NCI-H82 treated with DMSO at 0.1 percent for 48 hours (cell line): Measurements from ENCODE around the gene GGT5.
"Not testable (repeated sequence)": the region's sequence is repeated elsewhere in the genome, so short reads cannot be mapped to it uniquely, and the experiment has no call there.

ENCODE experiments used
- DNase-seq: peaks from one replicate; lab custom pipeline; 2025; ENCODE audit not compliant: unreplicated experiment; lab: John Stamatoyannopoulos, UW

Gene GGT5

DNA sequence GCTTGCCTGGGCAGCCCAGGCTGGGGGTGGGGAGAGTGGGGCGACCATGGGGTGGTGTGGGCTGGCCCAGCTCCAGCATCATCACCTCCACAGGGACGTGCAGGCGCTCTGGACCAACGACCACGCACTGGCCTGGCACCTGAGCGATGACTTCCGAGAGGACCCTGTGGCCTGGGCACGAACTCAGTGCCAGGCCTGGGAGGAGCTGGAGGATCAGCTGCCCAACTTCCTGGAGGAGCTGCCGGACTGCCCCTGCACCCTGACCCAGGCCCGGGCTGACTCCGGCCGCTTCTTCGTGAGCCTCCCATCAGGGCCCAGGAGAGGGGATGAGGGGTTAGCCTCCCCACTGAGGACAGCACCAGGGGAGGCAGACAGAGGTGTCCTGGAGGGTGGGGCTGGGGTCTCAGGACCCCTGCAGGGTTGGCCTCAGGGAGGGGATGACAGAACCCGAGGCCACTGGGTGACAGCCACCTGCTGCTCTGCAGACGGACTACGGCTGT lies 59.8 kb downstream of the GGT5 start:
- no peak for DNase-seq

DNA sequence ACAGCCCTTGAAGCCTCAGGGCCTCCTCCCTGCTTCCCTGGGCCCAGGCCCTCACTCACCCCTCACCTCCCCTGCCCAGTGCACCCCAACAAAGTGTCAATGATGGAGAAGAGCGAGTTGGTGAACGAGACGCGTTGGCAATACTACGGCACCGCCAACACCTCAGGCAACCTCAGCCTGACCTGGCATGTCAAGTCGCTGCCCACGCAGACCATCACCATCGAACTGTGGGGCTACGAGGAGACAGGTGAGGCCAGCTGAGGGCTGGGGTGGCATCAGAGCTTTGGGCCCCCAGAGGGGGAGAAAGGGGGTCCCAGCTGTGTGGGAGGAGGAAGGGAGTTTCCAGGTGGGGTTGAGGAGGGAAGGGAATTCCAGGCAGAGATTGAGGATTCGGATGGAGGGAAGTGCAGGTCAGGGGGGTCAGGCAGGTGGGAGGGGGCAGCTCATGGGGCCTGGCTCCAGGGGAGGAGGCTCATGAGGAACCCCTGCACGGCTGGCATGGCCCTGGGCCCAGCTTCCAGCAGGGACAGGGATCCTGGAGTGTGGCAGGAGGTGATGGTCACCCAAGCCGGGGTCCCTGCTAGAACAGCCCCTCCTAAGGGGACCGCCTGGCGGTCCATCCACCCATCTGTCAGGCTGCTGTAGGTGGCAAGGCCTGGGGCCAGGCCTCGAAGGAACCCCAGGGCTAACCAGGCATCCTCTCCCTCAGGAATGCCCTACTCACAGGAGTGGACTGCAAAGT lies 60.7 kb downstream of the GGT5 start:
- no peak for DNase-seq

- no peak for DNase-seq
Measured at GRCh38 chr22:24183321-24184031, 61.4 kb downstream of the GGT5 start.

DNA sequence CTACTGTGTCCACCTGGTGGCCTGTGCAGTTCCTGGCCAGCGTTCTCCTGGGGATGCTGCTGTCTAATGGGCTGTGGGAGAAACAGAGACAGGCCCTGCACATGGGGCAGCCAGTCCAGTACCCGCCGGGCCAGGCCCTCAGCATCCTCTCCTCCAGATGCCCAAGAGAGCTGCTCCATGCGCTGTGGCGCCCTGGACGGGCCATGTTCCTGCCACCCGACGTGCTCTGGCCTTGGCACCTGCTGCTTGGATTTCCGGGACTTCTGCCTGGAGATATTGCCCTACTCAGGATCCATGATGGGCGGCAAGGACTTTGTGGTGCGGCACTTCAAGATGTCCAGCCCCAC lies 62.0 kb downstream of the GGT5 start:
- not testable (repeated sequence) for DNase-seq

DNA sequence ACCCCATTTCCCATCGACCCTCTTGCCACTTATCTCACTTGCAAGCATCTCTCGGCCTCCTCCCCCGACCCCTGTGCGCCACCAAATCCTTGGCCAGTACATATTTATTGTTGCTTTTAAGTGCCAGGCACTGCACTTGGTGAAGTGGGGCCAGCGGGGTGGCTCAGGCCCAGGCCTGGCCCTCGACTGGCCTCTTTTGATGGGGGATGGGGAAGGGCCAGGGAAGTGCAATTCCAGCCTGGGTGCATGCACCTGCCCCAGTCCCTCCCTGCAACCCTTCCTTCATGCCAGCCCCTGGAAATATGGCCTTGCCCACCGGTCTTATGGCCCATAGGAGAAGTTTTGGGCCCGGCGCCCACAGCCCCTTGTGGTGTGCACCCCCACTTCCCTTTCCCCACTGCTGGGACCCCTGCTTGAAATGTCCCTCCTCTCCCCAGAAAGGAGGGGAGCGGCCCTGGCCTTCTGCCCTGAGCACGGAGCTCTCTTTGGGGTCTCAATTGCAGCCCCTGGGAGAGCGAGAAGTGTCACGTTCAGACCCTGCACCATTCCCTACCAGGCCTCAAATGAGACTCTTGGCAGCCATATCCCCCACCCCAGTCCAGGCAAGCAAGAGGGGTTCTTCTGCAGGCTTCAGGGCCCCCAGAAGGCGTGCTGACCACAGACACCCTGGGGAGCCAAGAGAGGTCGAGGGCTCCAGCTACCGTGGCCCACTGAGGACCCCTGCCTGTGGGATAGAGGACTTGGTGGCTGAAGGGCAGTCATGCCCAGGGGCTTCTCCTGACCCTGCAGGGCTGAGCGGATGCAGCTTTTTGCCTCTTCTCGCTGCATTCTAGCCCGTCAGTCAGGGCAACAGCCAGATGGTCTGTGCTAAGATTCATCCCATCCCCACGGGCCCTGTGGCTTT lies 62.6 kb downstream of the GGT5 start:
- DNase-seq: no peak

DNA sequence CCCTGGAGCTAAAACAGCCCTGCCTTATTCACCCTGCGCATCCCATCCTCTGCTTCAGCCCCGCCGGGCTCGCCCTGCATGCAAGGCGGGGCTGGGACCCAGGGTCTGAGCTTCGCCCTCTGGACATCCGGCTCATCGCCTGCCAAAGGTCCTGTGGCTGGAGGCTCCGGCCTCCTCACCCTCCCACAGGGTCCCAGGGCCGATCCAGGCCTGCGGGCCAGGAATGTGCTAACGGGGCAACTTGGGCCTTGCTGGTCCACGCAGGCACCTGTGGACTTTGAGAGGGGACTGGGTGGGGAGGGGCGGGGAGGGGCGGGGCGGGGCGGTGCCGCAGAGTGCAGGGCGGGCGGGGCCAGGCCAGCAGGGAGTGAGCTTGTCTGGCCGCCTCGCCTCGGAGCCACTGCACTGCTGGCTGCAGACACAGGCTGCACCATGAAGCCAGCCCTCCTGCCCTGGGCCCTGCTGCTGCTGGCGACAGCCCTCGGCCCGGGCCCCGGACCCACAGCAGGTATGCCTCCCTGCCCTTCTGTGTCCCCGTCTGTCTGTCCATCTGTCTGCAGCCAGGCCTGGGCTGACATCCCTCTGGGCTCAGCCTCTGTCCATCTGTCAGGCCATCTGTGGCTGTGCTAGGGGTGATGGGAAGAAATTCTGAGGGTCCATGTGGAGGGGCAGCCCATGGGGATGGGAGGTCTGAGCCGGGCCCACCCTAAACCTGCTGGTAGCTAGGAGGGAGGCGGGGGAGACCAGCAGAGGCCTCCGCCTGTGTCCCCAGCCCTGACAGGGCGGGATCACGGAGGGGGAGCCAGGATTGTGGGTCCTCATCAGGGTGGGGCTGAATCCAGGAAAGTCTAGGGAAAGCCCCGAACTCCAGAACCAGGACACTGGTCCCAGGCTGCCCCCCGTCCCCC lies 63.5 kb downstream of the GGT5 start, which contains the start of gene SUSD2:
SUSD2 (plus strand) TSS at position 400 of the 908 bp plus-strand sequence; CDS start at position 433, 33 bp downstream.
- DNase-seq: peak; percentile 62

GRCh38 chr22:24180316-24181087 lies 64.4 kb downstream of the GGT5 start:
- DNase-seq: no peak

DNA sequence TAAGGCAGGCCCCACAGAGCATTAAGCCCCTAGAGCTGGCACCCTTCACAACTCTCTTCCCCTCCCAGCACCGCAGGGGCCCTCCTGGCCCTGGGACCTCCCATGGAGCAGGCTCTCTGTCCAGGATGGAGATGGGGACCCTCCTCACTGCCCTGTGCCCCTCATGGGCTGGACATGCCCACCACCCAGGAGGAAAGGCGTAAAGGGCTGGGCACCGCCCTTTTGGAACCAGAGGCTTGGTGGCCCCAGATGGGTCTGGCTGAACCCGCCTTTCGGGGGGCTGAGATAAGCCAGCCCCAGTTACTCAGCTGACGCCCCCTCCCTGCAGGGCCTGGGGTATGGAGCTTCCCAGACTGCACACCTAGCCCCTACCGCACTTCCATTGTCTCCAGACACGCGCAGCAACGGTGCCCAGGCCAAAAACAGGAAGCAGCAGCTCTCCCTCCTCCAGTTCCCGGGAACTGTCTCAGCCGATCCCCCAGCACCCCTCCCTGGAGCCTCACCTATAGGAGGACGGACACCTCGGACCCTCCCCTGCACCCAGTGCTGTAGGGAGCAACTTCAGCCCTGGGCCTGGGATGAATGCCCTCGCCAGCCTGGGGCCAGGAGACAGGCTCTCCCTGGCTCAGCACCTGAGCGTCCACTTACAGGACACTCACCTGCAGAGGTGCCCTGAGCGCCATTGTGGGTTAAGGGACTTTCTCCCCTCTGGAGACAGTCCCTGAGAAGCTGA lies 65.2 kb downstream of the GGT5 start:
- no peak for DNase-seq

DNA sequence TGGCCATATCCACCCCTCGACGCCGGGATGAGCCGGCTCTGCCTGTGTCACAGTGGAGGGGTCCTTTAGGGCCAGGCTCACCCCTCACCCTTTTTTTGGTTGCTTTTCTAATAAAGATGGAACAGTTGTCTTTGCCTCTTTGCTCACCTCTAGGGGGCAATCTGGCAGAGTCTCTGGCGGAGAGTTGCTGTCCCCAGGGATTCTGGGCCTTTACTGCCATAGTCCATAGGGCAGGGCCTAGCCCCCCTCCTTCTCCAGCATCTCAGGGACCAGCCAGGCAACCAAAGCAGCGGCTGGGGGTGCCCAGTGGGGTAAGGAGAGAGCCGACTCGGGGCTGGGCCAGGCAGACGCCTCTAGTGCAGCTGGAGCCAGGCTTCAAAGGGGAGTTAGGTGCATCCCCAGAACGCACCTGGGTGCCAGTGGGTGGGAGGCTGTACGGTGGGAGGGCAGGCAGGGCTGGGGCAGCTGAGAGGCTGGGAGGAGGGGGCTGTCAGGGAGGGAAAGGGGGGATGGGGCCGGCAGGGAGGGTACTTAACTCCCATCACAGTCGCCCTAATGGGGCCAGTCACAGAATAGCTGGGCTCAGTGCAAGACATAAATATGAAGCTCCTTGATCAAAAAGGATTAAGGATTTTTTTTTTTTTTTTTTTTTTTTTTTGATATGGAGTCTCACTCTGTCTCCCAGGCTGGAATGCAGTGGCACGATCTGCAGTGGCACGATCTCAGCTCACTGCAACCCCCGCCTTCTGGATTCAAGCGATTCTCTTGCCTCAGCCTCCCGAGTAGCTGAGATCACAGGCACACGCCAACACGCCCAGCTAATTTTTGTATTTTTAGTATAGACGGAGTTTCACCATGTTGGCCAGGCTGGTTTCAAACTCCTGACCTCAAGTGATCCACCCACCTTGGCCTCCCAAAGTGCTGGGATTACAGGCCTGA lies 66.1 kb downstream of the GGT5 start:
- no peak for DNase-seq

- no peak for DNase-seq
Measured at GRCh38 chr22:24178021-24178431, 66.9 kb downstream of the GGT5 start.

DNA sequence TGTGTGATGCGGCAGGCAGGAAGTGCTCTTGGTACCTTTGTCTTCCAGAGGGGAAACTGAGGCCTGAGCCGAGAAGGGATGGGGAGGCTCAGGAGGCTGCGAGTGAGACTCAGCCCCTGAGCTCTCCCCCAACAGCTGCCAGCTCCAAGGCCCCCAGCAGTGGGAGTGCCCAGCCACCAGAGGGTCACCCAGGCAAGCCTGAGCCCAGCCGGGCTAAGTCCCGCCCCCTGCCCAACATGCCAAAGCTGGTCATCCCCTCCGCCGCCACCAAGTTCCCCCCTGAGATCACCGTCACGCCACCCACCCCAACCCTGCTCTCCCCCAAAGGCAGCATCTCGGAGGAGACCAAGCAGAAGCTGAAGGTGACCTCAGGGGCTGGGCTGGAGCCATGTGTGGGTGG lies 67.4 kb downstream of the GGT5 start:
- no peak for DNase-seq

GRCh38 chr22:24177045-24177444 lies 67.8 kb downstream of the GGT5 start:
- no peak for DNase-seq

DNA sequence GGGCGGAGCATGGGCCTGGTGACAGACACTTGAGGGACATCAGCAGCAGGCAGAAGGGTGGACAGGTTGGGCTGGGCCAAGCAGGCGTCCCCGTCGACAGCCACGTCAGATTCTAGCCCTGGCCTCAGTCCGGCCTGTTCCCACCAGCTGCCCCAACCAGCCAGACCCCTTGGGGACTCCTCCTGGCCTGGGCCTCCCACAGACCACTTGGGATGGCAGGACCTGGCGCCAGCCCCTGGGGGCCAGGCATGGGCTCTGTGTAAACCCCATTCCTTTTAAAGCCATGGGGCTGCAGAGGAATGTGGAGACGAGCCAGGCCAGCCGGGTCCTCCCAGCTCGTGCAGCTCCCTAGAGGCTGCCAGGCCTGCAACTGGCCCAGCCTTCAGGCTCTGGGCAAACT lies 68.3 kb downstream of the GGT5 start:
- DNase-seq: no peak

- DNase-seq: no peak
Measured at GRCh38 chr22:24176040-24176439, 68.8 kb downstream of the GGT5 start.

GRCh38 chr22:24175160-24175808 lies 69.6 kb downstream of the GGT5 start:
- no peak for DNase-seq

- no peak for DNase-seq
Measured at GRCh38 chr22:24171822-24172221, 73.1 kb downstream of the GGT5 start.

- DNase-seq: no peak
Measured at GRCh38 chr22:24170632-24171031, 74.2 kb downstream of the GGT5 start.
